GM06990 (cell line): ENCODE results near the gene MIER2.

Experiments used
- DNase-seq: peaks from one replicate; pipeline ENCODE4 v3.0.0-alpha.2; 2011; ENCODE audit not compliant: insufficient read length; ENCODE audit errors: extremely low read depth
- H3K27me3 ChIP-seq: replicated peaks from 2 replicates; pipeline ENCODE4 v1.6.0; 2011; ENCODE audit warnings: low read length; ENCODE audit not compliant: control insufficient read depth, insufficient read depth
- H3K36me3 ChIP-seq: 2 replicates; pipeline ENCODE4 v1.5.1; 2011; ENCODE audit warnings: low read length; ENCODE audit not compliant: control insufficient read depth, insufficient read depth
- H3K4me3 ChIP-seq: replicated peaks from 2 replicates; pipeline ENCODE4 v1.5.1; 2011; ENCODE audit warnings: low read depth, mild to moderate bottlenecking, control low read depth, low read length
- TF ChIP-seq, protein P1 (sequence below): IDR thresholded peaks from 2 replicates; pipeline ENCODE4 v1.5.1; 2011; ENCODE audit warnings: low read length, control low read depth, mild to moderate bottlenecking, inconsistent platforms; ENCODE audit not compliant: insufficient read depth, poor library complexity, severe bottlenecking

MIER2 gene

GRCh38 chr19:292281-292884 lies 52.2 kb downstream of the MIER2 start:
- H3K27me3 ChIP-seq, result no peaks in the 10 kb centered on the region; the same call in 1 of the 2 replicates
- no peaks in the 10 kb centered on the region for H3K36me3 ChIP-seq
- no peak overlapping the region for H3K4me3 ChIP-seq
- DNase-seq, result no peak
- TF ChIP-seq, protein P1, sequence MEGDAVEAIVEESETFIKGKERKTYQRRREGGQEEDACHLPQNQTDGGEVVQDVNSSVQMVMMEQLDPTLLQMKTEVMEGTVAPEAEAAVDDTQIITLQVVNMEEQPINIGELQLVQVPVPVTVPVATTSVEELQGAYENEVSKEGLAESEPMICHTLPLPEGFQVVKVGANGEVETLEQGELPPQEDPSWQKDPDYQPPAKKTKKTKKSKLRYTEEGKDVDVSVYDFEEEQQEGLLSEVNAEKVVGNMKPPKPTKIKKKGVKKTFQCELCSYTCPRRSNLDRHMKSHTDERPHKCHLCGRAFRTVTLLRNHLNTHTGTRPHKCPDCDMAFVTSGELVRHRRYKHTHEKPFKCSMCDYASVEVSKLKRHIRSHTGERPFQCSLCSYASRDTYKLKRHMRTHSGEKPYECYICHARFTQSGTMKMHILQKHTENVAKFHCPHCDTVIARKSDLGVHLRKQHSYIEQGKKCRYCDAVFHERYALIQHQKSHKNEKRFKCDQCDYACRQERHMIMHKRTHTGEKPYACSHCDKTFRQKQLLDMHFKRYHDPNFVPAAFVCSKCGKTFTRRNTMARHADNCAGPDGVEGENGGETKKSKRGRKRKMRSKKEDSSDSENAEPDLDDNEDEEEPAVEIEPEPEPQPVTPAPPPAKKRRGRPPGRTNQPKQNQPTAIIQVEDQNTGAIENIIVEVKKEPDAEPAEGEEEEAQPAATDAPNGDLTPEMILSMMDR, result no peak

DNA sequence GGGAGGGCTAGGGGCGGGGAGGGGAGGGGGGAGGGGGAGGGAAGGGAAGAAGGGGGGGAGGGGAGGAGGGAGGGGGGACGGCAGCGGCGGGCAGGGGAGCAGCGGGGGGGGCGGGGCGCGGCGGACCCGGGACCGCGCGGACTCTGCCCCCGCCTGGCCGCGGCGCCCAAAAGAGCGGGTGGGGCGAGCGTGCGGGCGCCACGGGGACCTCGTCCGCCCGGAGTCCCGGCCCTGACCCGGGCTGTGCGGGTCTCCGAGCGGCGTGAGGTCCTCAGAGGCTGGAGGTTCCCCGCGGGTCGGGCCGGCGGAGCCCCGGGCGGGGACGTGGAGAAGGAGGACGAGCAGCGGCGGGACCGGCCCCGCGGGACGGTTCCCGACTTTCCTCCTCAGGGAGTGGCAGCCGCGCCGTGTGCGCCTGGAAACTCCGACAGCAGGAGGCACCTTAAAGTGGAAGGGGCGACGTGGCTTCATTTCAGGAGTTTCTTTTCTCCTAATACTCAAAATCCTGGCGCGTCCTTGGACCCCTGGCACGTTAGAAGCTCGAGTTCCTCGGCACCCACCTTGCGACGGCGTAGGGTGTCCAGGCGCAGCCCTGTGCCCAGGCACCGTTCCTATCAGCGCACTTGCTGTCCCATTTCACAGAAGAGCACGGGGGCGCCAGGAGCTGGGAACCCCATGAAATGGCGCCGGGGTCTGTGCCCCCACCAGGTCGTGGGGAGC lies 52.9 kb downstream of the MIER2 start:
- TF ChIP-seq, protein P1, result no peak
- H3K4me3 ChIP-seq, result no peak overlapping the region
- no peaks in the 10 kb centered on the region; the same call in 1 of the 2 replicates for H3K27me3 ChIP-seq
- H3K36me3 ChIP-seq, result no peaks in the 10 kb centered on the region
- no peak for DNase-seq

DNA sequence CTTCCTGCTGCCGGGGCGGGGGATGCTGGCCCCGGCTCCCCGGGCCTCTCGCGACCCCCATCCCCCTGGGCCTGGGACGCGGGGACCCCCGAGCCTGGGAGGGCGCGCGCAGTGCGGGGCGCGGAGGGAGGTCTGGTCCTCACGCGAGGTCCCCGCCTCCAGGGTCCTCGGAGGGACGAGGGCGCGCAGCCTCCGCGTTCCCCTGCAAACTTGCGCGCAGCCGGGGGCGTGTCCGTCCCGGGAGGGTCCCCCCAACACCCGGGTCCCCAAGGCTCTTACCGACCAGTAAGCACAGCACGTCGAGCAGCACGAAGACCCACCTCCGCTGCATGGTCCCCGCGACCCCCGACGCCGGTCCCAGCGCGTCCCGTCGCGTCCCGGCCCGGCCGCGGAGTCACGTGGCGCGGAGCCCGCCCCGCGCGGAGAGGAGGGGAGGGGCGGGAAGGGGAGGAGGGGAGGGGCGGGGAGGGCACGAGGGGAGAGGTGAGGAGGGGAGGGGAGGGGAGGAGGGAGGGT lies 53.5 kb downstream of the MIER2 start, which contains the start of gene PLPP2:
Gene PLPP2, minus strand, starts transcription at position 398 of the 516 bp plus-strand sequence. Its CDS starts 67 bp downstream, at position 331.
- Histone ChIP-seq H3K4me3 (no peak within 1 kb of the TSS), H3K36me3 (no peaks in the 10 kb centered on the region), H3K27me3 (no peaks in the 10 kb centered on the region; the same call in 1 of the 2 replicates)
- TF ChIP-seq, protein P1, result no peak
- no peak for DNase-seq

DNA sequence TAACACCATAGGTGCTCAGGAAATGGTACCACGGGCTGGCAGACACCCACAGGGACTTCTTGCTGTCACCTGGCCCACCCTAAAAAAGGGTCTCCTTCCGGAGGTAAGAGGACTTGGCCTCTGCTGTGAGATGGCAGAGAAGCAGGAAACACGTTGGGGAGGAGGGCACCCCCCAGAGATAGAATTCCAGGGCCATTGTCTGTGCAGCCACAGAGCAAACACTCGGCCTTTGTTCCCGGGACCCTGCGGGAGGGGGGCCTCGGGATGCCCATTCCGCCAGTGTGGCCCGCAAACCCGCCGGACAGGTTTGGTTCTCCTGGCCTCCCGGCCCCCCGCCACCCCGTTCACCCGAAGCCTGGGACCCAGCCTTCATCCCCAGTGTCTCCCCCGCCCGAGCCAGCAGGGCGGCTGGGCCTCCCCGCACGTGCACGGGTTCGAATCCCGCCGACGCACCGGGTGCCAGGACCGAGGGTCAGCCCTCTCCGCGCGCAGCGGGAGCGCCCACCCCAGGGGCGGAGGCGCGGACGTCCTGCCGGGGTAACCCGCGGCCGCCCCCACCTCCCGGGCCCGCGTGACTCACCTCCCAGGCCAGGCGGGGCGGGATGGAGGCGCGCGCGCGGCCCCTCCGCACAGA lies 54.1 kb downstream of the MIER2 start:
- DNase-seq, result no peak
- Histone ChIP-seq H3K27me3 (no peaks in the 10 kb centered on the region; the same call in 1 of the 2 replicates), H3K4me3 (no peak overlapping the region), H3K36me3 (no peaks in the 10 kb centered on the region)
- TF ChIP-seq, protein P1, result no peak

DNA sequence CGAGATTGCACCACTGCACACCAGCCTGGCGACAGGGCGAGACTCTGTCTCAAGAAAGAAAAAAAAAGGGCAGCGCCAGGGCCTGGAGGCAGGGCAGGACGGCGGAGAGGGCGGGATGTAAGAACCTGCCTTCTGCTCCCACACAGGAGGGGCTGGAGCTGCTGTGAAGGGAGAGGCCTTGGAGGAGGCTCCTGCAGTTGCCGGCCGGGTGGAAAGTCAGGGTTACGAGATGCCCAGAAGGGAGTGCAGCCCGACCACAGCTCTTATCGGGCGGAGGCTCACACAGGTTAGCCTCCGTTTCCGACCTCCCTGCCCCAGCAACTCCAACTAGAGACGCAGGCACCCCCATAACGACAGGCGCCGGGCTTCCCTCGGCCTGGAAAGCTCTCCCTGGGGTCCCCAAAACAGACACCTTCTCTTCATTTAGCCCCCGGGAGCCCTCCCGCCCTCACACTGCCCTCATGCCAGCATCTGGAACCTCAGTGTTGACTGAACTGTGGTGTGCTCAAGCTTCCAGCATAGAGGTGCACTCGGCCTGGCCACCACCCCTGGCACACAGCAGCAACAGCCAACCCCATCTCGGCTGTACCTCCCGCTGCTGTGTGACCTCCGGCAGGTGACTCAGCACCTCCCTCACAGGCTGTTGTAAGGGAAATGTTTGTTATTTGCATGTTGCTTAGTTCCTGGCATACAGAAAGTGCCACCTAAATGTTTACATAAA lies 54.8 kb downstream of the MIER2 start:
- Histone ChIP-seq H3K4me3 (no peak overlapping the region), H3K36me3 (no peaks in the 10 kb centered on the region), H3K27me3 (no peaks in the 10 kb centered on the region; the same call in 1 of the 2 replicates)
- no peak for DNase-seq
- TF ChIP-seq, protein P1, result no peak
